COLO668 (cell line): ENCODE measurements around the gene ZMIZ1.
"Not testable (repeated sequence)": the region's sequence is repeated elsewhere in the genome, so short reads cannot be mapped to it uniquely, and the experiment has no call there.

Experiments used
- DNase-seq: peaks from one replicate; lab custom pipeline; 2025; ENCODE audit not compliant: unreplicated experiment; lab: John Stamatoyannopoulos, UW

Gene ZMIZ1

GRCh38 chr10:79029478-79030390 lies 39.0 kb upstream of the ZMIZ1 start:
- no peak for DNase-seq

GRCh38 chr10:79030705-79031104 lies 38.1 kb upstream of the ZMIZ1 start:
- DNase-seq, result no peak

- no peak for DNase-seq
Observed at GRCh38 chr10:79031723-79032122, 37.0 kb upstream of the ZMIZ1 start.

GRCh38 chr10:79034271-79034876 lies 34.4 kb upstream of the ZMIZ1 start:
- no peak for DNase-seq

GRCh38 chr10:79036416-79036815 lies 32.4 kb upstream of the ZMIZ1 start:
- DNase-seq, result not testable (repeated sequence)

- DNase-seq, result no peak
Observed at GRCh38 chr10:79038104-79038840, 30.5 kb upstream of the ZMIZ1 start.

GRCh38 chr10:79038841-79039201 lies 29.9 kb upstream of the ZMIZ1 start:
- peak; percentile 4 for DNase-seq

- no peak for DNase-seq
Observed at GRCh38 chr10:79042639-79043411, 25.9 kb upstream of the ZMIZ1 start.

GRCh38 chr10:79044036-79044632 lies 24.6 kb upstream of the ZMIZ1 start:
- no peak for DNase-seq

GRCh38 chr10:79044846-79045245 lies 23.9 kb upstream of the ZMIZ1 start:
- no peak for DNase-seq

GRCh38 chr10:79045566-79046175 lies 23.1 kb upstream of the ZMIZ1 start:
- DNase-seq, result no peak

GRCh38 chr10:79046326-79046725 lies 22.4 kb upstream of the ZMIZ1 start:
- DNase-seq, result no peak

GRCh38 chr10:79046741-79047583 lies 21.8 kb upstream of the ZMIZ1 start:
- DNase-seq, result no peak

GRCh38 chr10:79047584-79047874 lies 21.2 kb upstream of the ZMIZ1 start:
- no peak for DNase-seq

- DNase-seq, result no peak
Observed at GRCh38 chr10:79047875-79048638, 20.7 kb upstream of the ZMIZ1 start.

GRCh38 chr10:79048639-79049550 lies 19.9 kb upstream of the ZMIZ1 start:
- DNase-seq, result no peak

- no peak for DNase-seq
Observed at GRCh38 chr10:79049931-79050895, 18.6 kb upstream of the ZMIZ1 start.
